Hippocampal formation (tissue), 2 donors: ENCODE data around the gene IBA57.

Experiments used
- DNase-seq, 2 donors: peaks; one replicate each; lab custom pipeline; 2025; lab: John Stamatoyannopoulos, UW

The IBA57 gene

DNA sequence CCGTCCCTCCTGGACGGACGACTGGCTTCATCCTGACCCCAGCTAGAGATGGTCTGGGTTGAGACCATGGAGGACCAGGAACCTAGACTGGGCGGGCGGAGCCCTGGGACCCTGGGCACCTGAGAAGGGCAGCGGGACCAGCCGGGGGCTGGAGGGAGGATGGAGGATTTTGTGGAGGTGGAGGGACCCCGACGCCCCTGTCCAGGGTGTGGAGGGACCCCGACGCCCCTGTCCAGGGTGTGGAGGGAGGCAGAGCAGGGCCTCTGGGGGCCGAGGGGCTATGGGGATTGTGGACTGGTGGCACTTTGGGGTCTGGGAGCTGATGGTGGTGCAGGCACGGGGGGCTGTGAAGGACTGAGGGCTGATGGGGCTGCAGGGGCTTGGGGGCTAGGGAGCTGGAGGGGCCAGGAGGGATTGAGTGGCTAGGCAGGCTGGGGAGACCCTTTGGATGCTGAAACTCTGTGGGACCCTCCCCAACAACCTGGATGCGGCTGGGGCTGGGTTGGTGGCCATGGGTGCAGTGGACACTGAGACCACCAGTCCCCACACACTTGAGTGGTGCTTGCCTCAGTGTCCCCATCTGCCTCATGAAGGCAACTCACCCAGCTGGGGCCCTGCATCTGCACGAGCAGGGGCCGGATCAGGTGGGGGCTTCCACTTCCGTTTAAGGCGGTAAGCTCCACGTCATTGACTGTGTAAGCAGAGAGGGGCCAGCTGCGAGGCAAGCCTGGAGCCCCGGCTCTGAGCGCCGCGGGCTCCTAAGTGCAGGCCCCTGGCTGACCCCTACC, 8.5 kb upstream of the IBA57 start:
- DNase-seq = no peak

- no peak for DNase-seq
Observed at GRCh38 chr1:228157729-228158126, 7.9 kb upstream of the IBA57 start.

- no peak for DNase-seq
Observed at GRCh38 chr1:228158151-228159007, 7.2 kb upstream of the IBA57 start.

DNA sequence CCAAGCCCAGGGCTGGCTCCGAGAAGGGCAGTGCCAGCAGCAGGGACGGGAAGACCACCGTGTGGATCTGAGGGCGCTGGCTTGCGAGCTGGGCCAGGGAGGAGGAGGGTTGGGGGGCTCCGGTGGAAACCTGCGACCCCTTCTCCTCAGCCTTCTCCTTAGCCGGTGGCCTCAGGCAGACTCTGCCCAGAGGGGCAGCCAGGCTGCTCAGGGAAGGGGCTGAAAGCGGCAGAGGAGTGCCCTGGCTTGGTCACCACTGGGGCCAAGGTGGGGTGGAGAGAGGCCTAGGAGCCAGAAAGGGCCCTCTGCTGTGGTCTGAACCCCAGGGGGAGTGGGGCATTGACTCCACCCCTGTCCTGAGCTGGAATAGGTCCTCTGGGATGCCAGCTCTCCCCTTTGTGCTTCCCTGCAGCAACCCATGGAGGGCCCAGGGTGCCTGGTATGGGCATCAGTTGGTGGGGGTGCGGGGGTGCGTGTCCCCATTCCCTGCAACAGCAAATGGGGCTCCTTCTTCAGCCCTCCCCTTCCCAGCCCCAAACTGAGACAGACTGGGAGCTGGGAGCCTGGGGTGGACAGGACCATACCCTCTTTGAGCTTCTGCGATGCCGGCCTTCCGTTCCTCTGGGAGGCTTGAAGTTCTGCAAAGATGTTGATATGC, 6.5 kb upstream of the IBA57 start:
- no peak for DNase-seq

GRCh38 chr1:228160201-228160761, 5.3 kb upstream of the IBA57 start:
- DNase-seq = no peak

DNA sequence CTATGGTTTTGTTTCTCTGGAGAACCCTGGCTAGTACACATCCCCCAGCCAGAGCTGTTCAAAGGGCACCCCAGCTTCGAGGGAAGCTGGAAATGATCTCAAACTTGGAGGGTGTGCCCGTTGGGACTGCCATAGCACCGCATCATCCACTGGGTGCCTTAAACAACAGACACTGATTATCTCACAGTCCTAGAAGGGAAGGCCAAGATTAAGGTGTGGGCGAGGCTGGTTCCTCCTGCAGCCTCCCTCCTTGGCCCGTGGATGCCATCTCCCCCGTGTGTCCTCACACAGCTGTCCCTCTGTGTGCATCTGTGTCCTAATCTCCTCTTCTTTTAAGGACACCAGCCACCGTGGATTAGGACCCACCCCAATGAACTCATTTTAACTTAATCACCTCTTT, 4.2 kb upstream of the IBA57 start:
- DNase-seq = no peak

DNA sequence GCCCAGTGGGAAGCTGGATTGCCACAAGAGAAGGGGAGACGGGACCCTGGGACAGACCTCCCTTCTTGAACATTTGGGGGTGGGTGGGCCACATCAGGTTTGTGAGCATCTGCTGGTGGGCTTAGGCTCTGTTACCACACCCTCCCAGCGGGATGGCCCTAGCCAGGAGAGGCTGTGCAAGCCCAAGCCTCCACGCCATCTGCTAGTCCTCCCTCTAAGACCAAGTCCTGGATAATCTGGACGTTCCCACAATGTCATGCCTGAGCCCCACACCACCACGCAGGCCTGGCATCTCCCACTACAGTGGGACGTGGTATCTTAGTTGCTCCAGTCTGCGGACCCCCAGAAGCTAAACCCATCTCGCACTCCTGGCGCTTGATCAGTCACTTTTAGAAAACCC, 3.7 kb upstream of the IBA57 start:
- DNase-seq = no peak

- no peak for DNase-seq
Observed at GRCh38 chr1:228162286-228163006, 3.2 kb upstream of the IBA57 start.

- no peak for DNase-seq
Observed at GRCh38 chr1:228163007-228163753, 2.4 kb upstream of the IBA57 start.

GRCh38 chr1:228163776-228164519, 1.7 kb upstream of the IBA57 start:
- no peak for DNase-seq

- DNase-seq = no peak
Observed at GRCh38 chr1:228164561-228165371, 838 bp upstream of the IBA57 start.

- peak; percentile 37 to 63 for DNase-seq
Observed at GRCh38 chr1:228166170-228166936, 749 bp downstream of the IBA57 start.

DNA sequence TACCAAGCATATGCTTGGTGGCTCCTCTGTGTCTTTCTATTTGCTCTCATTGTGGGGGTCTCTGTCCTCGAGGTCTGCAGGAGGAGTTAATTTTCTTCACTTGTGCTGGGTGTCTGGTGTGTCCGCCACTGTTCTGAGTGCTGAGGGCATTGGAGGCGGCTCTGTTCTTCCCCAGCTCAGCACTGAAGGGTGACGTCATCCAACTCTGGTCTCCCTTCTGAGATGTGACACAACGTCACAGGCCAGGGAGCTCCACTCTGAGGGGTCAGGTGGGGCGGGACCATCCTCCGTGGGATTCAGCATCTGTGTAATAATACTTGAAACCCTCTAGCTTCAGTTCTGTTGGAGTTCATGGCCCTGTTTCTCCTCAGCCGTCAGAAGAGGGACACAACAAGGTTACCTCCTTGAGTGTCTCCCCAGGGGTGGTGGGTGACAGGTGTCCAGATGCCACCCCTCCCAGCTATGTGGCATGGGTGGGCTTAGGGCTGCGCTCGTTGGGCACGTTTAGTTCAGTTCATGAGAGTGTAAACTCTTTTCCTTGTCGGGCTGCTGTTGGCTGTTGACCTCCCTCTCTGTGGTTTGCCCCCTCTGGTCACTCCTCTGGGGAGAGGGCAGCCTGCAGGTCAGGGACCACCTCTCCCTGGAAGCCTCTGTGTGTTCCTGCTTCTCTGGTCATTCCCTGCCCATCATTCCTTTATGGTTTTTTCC, 3.1 kb downstream of the IBA57 start:
- DNase-seq = no peak

GRCh38 chr1:228169345-228169744, 3.7 kb downstream of the IBA57 start:
- no peak for DNase-seq

GRCh38 chr1:228170666-228171065, 5.1 kb downstream of the IBA57 start:
- no peak for DNase-seq

GRCh38 chr1:228171221-228171891, 5.8 kb downstream of the IBA57 start:
- no peak for DNase-seq
